ENCODE data around the gene GNAT1.

Gene GNAT1

DNA sequence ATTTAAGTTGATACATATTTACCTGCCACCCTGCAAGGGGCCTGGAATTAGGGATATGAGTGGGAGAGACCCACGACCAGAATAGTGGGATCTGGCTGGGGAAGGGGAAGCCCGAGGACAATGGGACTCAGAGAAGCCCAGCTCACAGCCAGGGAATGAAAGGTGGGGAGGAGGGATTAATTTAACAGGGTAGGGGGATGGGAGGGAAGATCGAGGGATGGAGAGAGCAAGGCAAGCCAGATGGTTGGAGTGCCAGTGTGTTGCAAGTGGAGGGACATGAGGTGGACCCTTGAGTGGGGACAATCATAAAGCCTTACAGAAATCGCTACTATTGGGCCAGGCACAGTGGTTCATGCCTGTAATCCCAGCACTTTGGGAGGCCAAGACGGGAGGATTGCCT lies 40.2 kb downstream of the GNAT1 start:
- TF ChIP-seq SIN3A (IDR thresholded peaks at IDR 0.05; ENCODE audit: borderline replicate concordance, insufficient read depth, low read length) (no peak), TAF1 (IDR thresholded peaks at IDR 0.05; ENCODE audit: borderline replicate concordance, insufficient read depth, low read length) (no peak), POLR2AphosphoS5 (IDR thresholded peaks at IDR 0.05; ENCODE audit: low read depth, low read length) (no peak), FOXP2 (optimal IDR thresholded peaks at IDR 0.05; ENCODE audit: borderline replicate concordance, extremely low read depth, extremely low read length, insufficient read depth) (no peak)
- TF ChIP-seq, protein P1, sequence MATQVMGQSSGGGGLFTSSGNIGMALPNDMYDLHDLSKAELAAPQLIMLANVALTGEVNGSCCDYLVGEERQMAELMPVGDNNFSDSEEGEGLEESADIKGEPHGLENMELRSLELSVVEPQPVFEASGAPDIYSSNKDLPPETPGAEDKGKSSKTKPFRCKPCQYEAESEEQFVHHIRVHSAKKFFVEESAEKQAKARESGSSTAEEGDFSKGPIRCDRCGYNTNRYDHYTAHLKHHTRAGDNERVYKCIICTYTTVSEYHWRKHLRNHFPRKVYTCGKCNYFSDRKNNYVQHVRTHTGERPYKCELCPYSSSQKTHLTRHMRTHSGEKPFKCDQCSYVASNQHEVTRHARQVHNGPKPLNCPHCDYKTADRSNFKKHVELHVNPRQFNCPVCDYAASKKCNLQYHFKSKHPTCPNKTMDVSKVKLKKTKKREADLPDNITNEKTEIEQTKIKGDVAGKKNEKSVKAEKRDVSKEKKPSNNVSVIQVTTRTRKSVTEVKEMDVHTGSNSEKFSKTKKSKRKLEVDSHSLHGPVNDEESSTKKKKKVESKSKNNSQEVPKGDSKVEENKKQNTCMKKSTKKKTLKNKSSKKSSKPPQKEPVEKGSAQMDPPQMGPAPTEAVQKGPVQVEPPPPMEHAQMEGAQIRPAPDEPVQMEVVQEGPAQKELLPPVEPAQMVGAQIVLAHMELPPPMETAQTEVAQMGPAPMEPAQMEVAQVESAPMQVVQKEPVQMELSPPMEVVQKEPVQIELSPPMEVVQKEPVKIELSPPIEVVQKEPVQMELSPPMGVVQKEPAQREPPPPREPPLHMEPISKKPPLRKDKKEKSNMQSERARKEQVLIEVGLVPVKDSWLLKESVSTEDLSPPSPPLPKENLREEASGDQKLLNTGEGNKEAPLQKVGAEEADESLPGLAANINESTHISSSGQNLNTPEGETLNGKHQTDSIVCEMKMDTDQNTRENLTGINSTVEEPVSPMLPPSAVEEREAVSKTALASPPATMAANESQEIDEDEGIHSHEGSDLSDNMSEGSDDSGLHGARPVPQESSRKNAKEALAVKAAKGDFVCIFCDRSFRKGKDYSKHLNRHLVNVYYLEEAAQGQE (IDR thresholded peaks at IDR 0.05; ENCODE audit: insufficient read depth in 1 of 2, low read depth in 2 of 2, low read length in 2 of 2): no peak

GRCh38 chr3:50232303-50232702 lies 40.9 kb downstream of the GNAT1 start:
- TF ChIP-seq FOXP2 (optimal IDR thresholded peaks at IDR 0.05; ENCODE audit: borderline replicate concordance, extremely low read depth, extremely low read length, insufficient read depth) (no peak), POLR2AphosphoS5 (IDR thresholded peaks at IDR 0.05; ENCODE audit: low read depth, low read length) (no peak), TAF1 (IDR thresholded peaks at IDR 0.05; ENCODE audit: borderline replicate concordance, insufficient read depth, low read length) (no peak), SIN3A (IDR thresholded peaks at IDR 0.05; ENCODE audit: borderline replicate concordance, insufficient read depth, low read length) (no peak)
- TF ChIP-seq, protein P1 (IDR thresholded peaks at IDR 0.05; ENCODE audit: insufficient read depth in 1 of 2, low read depth in 2 of 2, low read length in 2 of 2): no peak

DNA sequence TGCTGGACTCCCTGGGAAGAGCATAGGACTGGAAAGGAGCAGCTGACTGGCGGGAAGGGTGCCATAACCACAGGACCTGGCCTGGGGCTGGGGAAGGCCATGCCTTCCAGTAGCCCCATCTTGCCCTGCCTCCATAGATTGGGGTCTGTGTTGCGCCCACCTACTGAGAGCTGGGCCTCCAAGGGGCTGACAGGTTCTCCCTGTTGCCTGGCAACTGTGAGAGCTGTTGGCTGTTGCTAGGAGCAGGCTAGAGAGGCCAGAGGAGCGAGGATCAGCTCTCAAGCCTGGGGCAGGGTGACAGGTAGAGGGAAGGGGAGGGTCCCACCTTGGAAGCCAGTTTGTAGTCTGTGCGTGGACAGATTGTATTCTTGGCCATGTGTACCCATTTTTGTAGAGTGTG lies 41.8 kb downstream of the GNAT1 start:
- TF ChIP-seq FOXP2 (optimal IDR thresholded peaks at IDR 0.05; ENCODE audit: borderline replicate concordance, extremely low read depth, extremely low read length, insufficient read depth) (no peak), TAF1 (IDR thresholded peaks at IDR 0.05; ENCODE audit: borderline replicate concordance, insufficient read depth, low read length) (no peak), SIN3A (IDR thresholded peaks at IDR 0.05; ENCODE audit: borderline replicate concordance, insufficient read depth, low read length) (no peak), POLR2AphosphoS5 (IDR thresholded peaks at IDR 0.05; ENCODE audit: low read depth, low read length) (no peak)
- TF ChIP-seq, protein P1 (IDR thresholded peaks at IDR 0.05; ENCODE audit: insufficient read depth in 1 of 2, low read depth in 2 of 2, low read length in 2 of 2): no peak

DNA sequence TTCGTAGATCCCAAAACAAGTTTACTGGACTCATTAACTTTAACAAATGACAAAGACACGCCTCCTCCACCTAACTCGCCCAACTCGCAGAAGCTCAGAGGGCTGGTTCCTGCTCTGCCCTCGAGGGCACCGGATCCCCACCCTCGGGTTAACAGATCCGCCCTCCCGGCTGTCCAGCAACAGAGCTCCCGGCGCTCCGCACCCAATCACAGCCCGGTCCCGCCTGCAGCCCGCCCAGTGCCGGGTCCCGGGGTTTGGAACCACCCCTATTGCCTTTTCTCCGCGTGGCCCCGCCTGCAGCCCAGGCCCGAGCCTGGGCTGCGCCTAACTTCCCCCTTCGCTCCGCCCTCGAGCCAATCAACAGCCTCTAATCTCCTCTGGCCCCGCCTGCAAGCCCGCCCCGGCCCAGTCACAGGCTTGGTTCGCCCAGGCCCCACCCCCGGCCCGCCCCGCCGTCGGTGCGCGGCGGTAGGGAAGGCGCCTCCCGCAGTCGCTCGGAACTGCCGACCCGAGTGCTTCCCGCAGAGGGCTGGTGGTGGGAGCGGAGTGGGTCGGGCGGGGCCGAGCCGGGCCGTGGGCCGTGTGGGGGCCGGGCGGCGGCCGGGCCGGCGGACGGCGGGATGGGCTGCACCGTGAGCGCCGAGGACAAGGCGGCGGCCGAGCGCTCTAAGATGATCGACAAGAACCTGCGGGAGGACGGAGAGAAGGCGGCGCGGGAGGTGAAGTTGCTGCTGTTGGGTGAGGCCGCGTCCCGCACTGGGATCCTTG lies 44.5 kb downstream of the GNAT1 start, which contains the start of gene GNAI2:
TSS of gene GNAI2 (plus strand) at position 489 of the 768 bp plus-strand sequence. CDS start at position 621, 132 bp downstream.
- TF ChIP-seq TAF1 (IDR thresholded peaks at IDR 0.05; ENCODE audit: borderline replicate concordance, insufficient read depth, low read length): peak; percentile 96
- no peak for TF ChIP-seq FOXP2 (optimal IDR thresholded peaks at IDR 0.05; ENCODE audit: borderline replicate concordance, extremely low read depth, extremely low read length, insufficient read depth)
- peak; percentile 65 for TF ChIP-seq POLR2AphosphoS5 (IDR thresholded peaks at IDR 0.05; ENCODE audit: low read depth, low read length)
- TF ChIP-seq, protein P1 (IDR thresholded peaks at IDR 0.05; ENCODE audit: insufficient read depth in 1 of 2, low read depth in 2 of 2, low read length in 2 of 2): 0 out of 4 replicates have a peak, but pooled peaks have one; percentile 15 to 38
- no peak for TF ChIP-seq SIN3A (IDR thresholded peaks at IDR 0.05; ENCODE audit: borderline replicate concordance, insufficient read depth, low read length)
